Endothelial cell of umbilical vein (primary cell): ENCODE measurements around the gene ESPN. TPM values are rescaled to one million over a fixed set of nuclear protein-coding genes. Genes with fewer than 3 reads are reported as not detected.

Experiments
- BruUV-seq: library from RNA; stranded (reverse); fragments of 400-500 nt; replicated peaks from 2 replicates; lab custom pipeline; 2021; lab: Mats Ljungman, UMichigan
- CTCF ChIA-PET: fragments of 300-600, 350-600 bp; sonication (Branson Sonifier 250); formaldehyde crosslinking; loops from one replicate; lab custom pipeline; 2021; ENCODE audit warnings: antibody characterized with exemption, inconsistent platforms; lab: Charles Lee
- POLR2A ChIA-PET: fragments of 300-600, 350-600 bp; sonication (Branson Sonifier 250); formaldehyde crosslinking; loops from one replicate; lab custom pipeline; 2021; ENCODE audit warnings: antibody characterized with exemption, inconsistent platforms; lab: Charles Lee
- DNase-seq: peaks from one replicate; pipeline ENCODE4 v3.0.0-alpha.2; 2011; ENCODE audit warnings: low read depth, low spot score
- FAIRE-seq: peaks from 2 replicates; lab custom pipeline; 2011; peaks lifted over from hg19 to GRCh38; lab: Jason Lieb, UNC
- H2AFZ ChIP-seq: 2 replicates; pipeline ENCODE4 v1.6.0; 2012; ENCODE audit warnings: low read depth, low read length, control low read depth, inconsistent platforms
- H3K27ac ChIP-seq: 2 replicates; pipeline ENCODE4 v1.5.1; 2011; ENCODE audit warnings: low read depth, mild to moderate bottlenecking, control low read depth, low read length, moderate library complexity; ENCODE audit not compliant: insufficient read depth
- H3K27me3 ChIP-seq, 2 experiments: 2 replicates each; pipeline versions ENCODE4 v1.6.0 to v1.6.1; 2011; ENCODE audit warnings: low read length in 2 of 2, mixed read lengths in 1 of 2; ENCODE audit not compliant: control insufficient read depth in 2 of 2, insufficient read depth in 2 of 2
- H3K36me3 ChIP-seq, 2 experiments: 2 replicates in 1 of 2; 3 replicates in 1 of 2; pipeline ENCODE4 v1.5.1; 2011; ENCODE audit warnings: low read length in 2 of 2, mild to moderate bottlenecking in 1 of 2, moderate library complexity in 1 of 2; ENCODE audit not compliant: control insufficient read depth in 2 of 2, insufficient read depth in 2 of 2; ENCODE audit errors: extremely low read depth in 1 of 2
- H3K4me1 ChIP-seq: 3 replicates; pipeline ENCODE4 v1.5.1; 2011; ENCODE audit warnings: mild to moderate bottlenecking, low read length; ENCODE audit not compliant: control insufficient read depth, insufficient read depth; ENCODE audit errors: extremely low read depth
- H3K4me2 ChIP-seq: 2 replicates; pipeline ENCODE4 v1.6.1; 2011; ENCODE audit warnings: low read length, control low read depth, mixed read lengths; ENCODE audit not compliant: insufficient read depth
- H3K4me3 ChIP-seq, 3 experiments: fragments of 200-600 bp in 1 of 3; sonication (generic), shearing (Covaris generic) in 1 of 3; replicated peaks in 1 of 3; 2 replicates each; pipeline ENCODE4 v1.5.1; 2011 to 2016; ENCODE audit warnings: control low read depth in 3 of 3, low read length in 3 of 3, mild to moderate bottlenecking in 2 of 3, inconsistent platforms in 1 of 3, low read depth in 1 of 3, moderate library complexity in 1 of 3; ENCODE audit not compliant: insufficient read depth in 1 of 3
- H3K79me2 ChIP-seq: 2 replicates; pipeline ENCODE4 v1.6.0; 2012; ENCODE audit warnings: low read length, inconsistent platforms; ENCODE audit not compliant: control insufficient read depth, insufficient read depth
- H3K9ac ChIP-seq: replicated peaks from 2 replicates; pipeline ENCODE3; 2011; ENCODE audit warnings: low read length, control low read depth; ENCODE audit not compliant: insufficient read depth; ENCODE audit errors: extremely low read depth
- H3K9me1 ChIP-seq: replicated peaks from 3 replicates; pipeline ENCODE4 v1.6.0; 2011; ENCODE audit warnings: mild to moderate bottlenecking, low read length; ENCODE audit not compliant: control insufficient read depth, insufficient read depth; ENCODE audit errors: extremely low read depth
- H3K9me3 ChIP-seq: replicated peaks from 2 replicates; pipeline ENCODE4 v1.5.1; 2012; ENCODE audit warnings: low read length, inconsistent platforms; ENCODE audit not compliant: control insufficient read depth, insufficient read depth
- H4K20me1 ChIP-seq: replicated peaks from 2 replicates; pipeline ENCODE3; 2011; ENCODE audit warnings: mild to moderate bottlenecking, low read length; ENCODE audit not compliant: control insufficient read depth, insufficient read depth; ENCODE audit errors: extremely low read depth
- CTCF ChIP-seq, 2 donors: IDR thresholded peaks; 1 replicate in 1 of 2; 2 replicates in 1 of 2; pipeline ENCODE4 v1.5.1; 2011; ENCODE audit warnings: low read length in 2 of 2, mild to moderate bottlenecking in 2 of 2, moderate library complexity in 2 of 2, control low read depth in 1 of 2, inconsistent platforms in 1 of 2, low read depth in 1 of 2; ENCODE audit not compliant: insufficient read depth in 1 of 2; ENCODE audit errors: extremely low read depth in 1 of 2
- EZH2 ChIP-seq: IDR thresholded peaks from 2 replicates; pipeline ENCODE4 v1.6.1; 2012; ENCODE audit warnings: borderline replicate concordance, low read depth, mild to moderate bottlenecking, moderate library complexity, low read length, inconsistent platforms; ENCODE audit not compliant: severe bottlenecking
- FOS ChIP-seq: IDR thresholded peaks from 2 replicates; pipeline ENCODE4 v1.6.1; 2011; ENCODE audit warnings: mild to moderate bottlenecking, low read length, moderate library complexity, borderline replicate concordance; ENCODE audit not compliant: insufficient read depth
- JUN ChIP-seq: IDR thresholded peaks from 2 replicates; pipeline ENCODE4 v1.6.1; 2011; ENCODE audit warnings: borderline replicate concordance, low read depth; ENCODE audit not compliant: insufficient read length, insufficient read depth
- MAX ChIP-seq: IDR thresholded peaks from 2 replicates; pipeline ENCODE4 v1.6.1; 2011; ENCODE audit not compliant: insufficient read depth, insufficient read length
- MYC ChIP-seq: IDR thresholded peaks from one replicate; pipeline ENCODE4 v1.6.1; 2011; ENCODE audit warnings: mild to moderate bottlenecking, low read depth, low read length
- POLR2AphosphoS5 ChIP-seq: IDR thresholded peaks from 2 replicates; pipeline ENCODE4 v1.6.1; 2012; ENCODE audit warnings: low read depth, mild to moderate bottlenecking, control low read depth, low read length, moderate library complexity; ENCODE audit not compliant: insufficient read depth
- dilution Hi-C: fragments of 300-500 bp; cut with MboI; formaldehyde crosslinking; loops from one replicate; pipeline ENCODE4 v1.15.0; 2019; ENCODE audit warnings: low sequenced_read_pairs; ENCODE audit not compliant: extremely low pct_ligation_motif_present
- intact Hi-C: fragments of 100-400 bp; cut with micrococcal nuclease; formaldehyde crosslinking; loops from one replicate; pipeline ENCODE4 v1.10.0; 2022
- polyA plus RNA-seq, 4 experiments: library from polyadenylated mRNA; depleted of rRNA in 3 of 4; stranded (reverse) in 3 of 4; unstranded in 1 of 4; fragments of >200 nt; gene quantifications; 2 replicates each; pipeline versions ENCODE4 v1.2.1 to v1.2.3, GENCODE V29; 2011 to 2012; ENCODE audit warnings: missing spikeins in 1 of 4
- total RNA-seq: library from RNA; stranded (reverse); gene quantifications from 2 replicates; pipeline ENCODE4 v1.2.3, GENCODE V29; 2021

ESPN gene
- total and polyA plus RNA-seq, 2 donors (not counting 3 experiments of a cell fraction or from before 2014, with no cell fraction given): 0.54 to 0.71 TPM

GRCh38 chr1:6397844-6398441 lies 26.6 kb upstream of the ESPN start:
- ChIA-PET POLR2A (no interaction called here), CTCF (interaction anchor here (0.9 to 20.3 kb wide), 3 partner anchors 21 to 50 kb away, joined by 3 to 237 read pairs (median 16); partner anchors contain the start of gene HES2)
- H3K27me3 ChIP-seq: no peaks in the 10 kb centered on the region

GRCh38 chr1:6399294-6399693 lies 25.3 kb upstream of the ESPN start:
- intact Hi-C loops (no loop called here), dilution Hi-C loops (no loop called here)
- Histone ChIP-seq H3K9me3 (no peaks in the 10 kb centered on the region), H3K4me2 (no peak overlapping the region), H3K27ac (no peak overlapping the region), H3K4me1 (peaks cover under 1% of the 10 kb centered on the region), H4K20me1 (no peaks in the 10 kb centered on the region), H3K9ac (no peak overlapping the region), H2AFZ (no peak overlapping the region), H3K9me1 (no peaks in the 10 kb centered on the region), H3K27me3 (no peaks in the 10 kb centered on the region), H3K4me3 (no peak overlapping the region), H3K36me3 (no peaks in the 10 kb centered on the region), H3K79me2 (no peaks in the 10 kb centered on the region)
- CTCF ChIA-PET: interaction anchor here (1.0 to 20.3 kb wide), 5 partner anchors 9 to 51 kb away, joined by 3 to 237 read pairs (median 6); no protein-coding TSS in a partner anchor
- POLR2A ChIA-PET: no interaction called here
- FAIRE-seq (no peak), DNase-seq (no peak)
- TF ChIP-seq POLR2AphosphoS5 (no peak), EZH2 (no peak), CTCF (IDR thresholded peaks at IDR 0.05; ENCODE audit: extremely low read depth in 1 of 2, insufficient read depth in 1 of 2, low read depth in 1 of 2, low read length in 2 of 2) (no peak), MYC (no peak), FOS (no peak), MAX (no peak), JUN (no peak)
- BruUV-seq: no TSS peak

More at GRCh38 chr1:6397844-6398441, 26.6 kb upstream of the ESPN start:
- no peak for FAIRE-seq
- H3K79me2 ChIP-seq: no peaks in the 10 kb centered on the region
- no TSS peak for BruUV-seq
- no peak overlapping the region for H3K27ac ChIP-seq
- H3K4me1 ChIP-seq: peaks cover 4% of the 10 kb centered on the region
- H3K9me3 ChIP-seq: no peaks in the 10 kb centered on the region
- intact Hi-C loops (no loop called here), dilution Hi-C loops (no loop called here)
- no peak for TF ChIP-seq FOS
- no peak overlapping the region for H3K4me2 ChIP-seq
- H3K9me1 ChIP-seq: no peaks in the 10 kb centered on the region
- no peak overlapping the region for H3K9ac ChIP-seq
- H3K4me3 ChIP-seq: no peak overlapping the region
- no peak overlapping the region for H2AFZ ChIP-seq
- H3K36me3 ChIP-seq: no peaks in the 10 kb centered on the region
- no peak for DNase-seq
- H4K20me1 ChIP-seq: no peaks in the 10 kb centered on the region
